ENCODE results near the gene MACF1.

MACF1 gene

GRCh38 chr1:39401106-39401505, 196.6 kb downstream of the MACF1 start:
- DNase-seq: no peak

- no peak for DNase-seq
These were observed 200.4 kb downstream of the MACF1 start for GRCh38 chr1:39404876-39405275.

- no peak for DNase-seq
These were observed 200.9 kb downstream of the MACF1 start for GRCh38 chr1:39405358-39405757.

GRCh38 chr1:39406533-39407450, 202.3 kb downstream of the MACF1 start:
- no peak for DNase-seq

GRCh38 chr1:39407510-39407895, 203.0 kb downstream of the MACF1 start:
- DNase-seq: no peak

GRCh38 chr1:39407896-39408640, 203.6 kb downstream of the MACF1 start:
- DNase-seq: no peak

- peak; percentile 93 for DNase-seq
These were observed 204.2 kb downstream of the MACF1 start for GRCh38 chr1:39408641-39409054.

- peak; percentile 90 for DNase-seq
These were observed 204.7 kb downstream of the MACF1 start for GRCh38 chr1:39409055-39409816.

- DNase-seq: peak; percentile 37
These were observed 206.5 kb downstream of the MACF1 start for GRCh38 chr1:39410915-39411436.

- no peak for DNase-seq
These were observed 207.3 kb downstream of the MACF1 start for GRCh38 chr1:39411526-39412478.

GRCh38 chr1:39412892-39413291, 208.4 kb downstream of the MACF1 start:
- DNase-seq: no peak

- no peak for DNase-seq
These were observed 209.5 kb downstream of the MACF1 start for GRCh38 chr1:39413902-39414528.

- no peak for DNase-seq
These were observed 211.1 kb downstream of the MACF1 start for GRCh38 chr1:39415553-39415952.

- DNase-seq: no peak
These were observed 212.1 kb downstream of the MACF1 start for GRCh38 chr1:39416609-39417008.

- DNase-seq: no peak
These were observed 213.7 kb downstream of the MACF1 start for GRCh38 chr1:39418236-39418635.

GRCh38 chr1:39420493-39420892, 216.0 kb downstream of the MACF1 start:
- DNase-seq: no peak

- no peak for DNase-seq
These were observed 218.1 kb downstream of the MACF1 start for GRCh38 chr1:39422614-39423013.

GRCh38 chr1:39425151-39425550, 220.7 kb downstream of the MACF1 start:
- DNase-seq: no peak

GRCh38 chr1:39425634-39426033, 221.1 kb downstream of the MACF1 start:
- DNase-seq: no peak

- no peak for DNase-seq
These were observed 221.9 kb downstream of the MACF1 start for GRCh38 chr1:39426346-39426745.

- DNase-seq: no peak
These were observed 222.9 kb downstream of the MACF1 start for GRCh38 chr1:39427374-39427773.

Data from retina (tissue), 1 donor.